Activated naive CD8-positive, alpha-beta T cell treated with anti-CD3 and anti-CD28 coated beads, Interleukin-2, amount 10 ng/mL, durations not matched to agents 7 days and 5 days (primary cell): ENCODE results near the gene UNC45B. TPM values are rescaled to one million over a fixed set of nuclear protein-coding genes. Genes with fewer than 3 reads are reported as not detected.
"Not testable (repeated sequence)": the region's sequence is repeated elsewhere in the genome, so short reads cannot be mapped to it uniquely, and the experiment has no call there.

Experiments used
- ATAC-seq: fragments of 150-1000 bp; cut with Tn5 transposase; one replicate; pipeline ENCODE4 v1.10.0; 2021; ENCODE audit warnings: low read depth, moderate library complexity
- POLR2A ChIA-PET: fragments of 350-600 bp; sonication (Branson Sonifier 250); formaldehyde crosslinking; loops from one replicate; lab custom pipeline; 2021; ENCODE audit warnings: antibody characterized with exemption; lab: Charles Lee
- DNase-seq: peaks from one replicate; pipeline ENCODE4 v3.0.0; 2021
- H3K27ac Mint-ChIP-seq: one replicate; pipeline ENCODE4 v1.8.0; 2022; ENCODE audit warnings: mild to moderate bottlenecking, mixed read lengths
- H3K27me3 Mint-ChIP-seq: one replicate; pipeline ENCODE4 v1.8.0; 2022; ENCODE audit warnings: mild to moderate bottlenecking, moderate library complexity, mixed read lengths
- H3K36me3 Mint-ChIP-seq: one replicate; pipeline ENCODE4 v1.8.0; 2021; ENCODE audit warnings: mild to moderate bottlenecking, mixed read lengths
- H3K4me1 Mint-ChIP-seq: one replicate; pipeline ENCODE4 v1.8.0; 2021; ENCODE audit warnings: mixed read lengths
- H3K4me3 Mint-ChIP-seq: one replicate; pipeline ENCODE4 v1.8.0; 2022; ENCODE audit warnings: mild to moderate bottlenecking, moderate library complexity, mixed read lengths
- H3K9me3 Mint-ChIP-seq: one replicate; pipeline ENCODE4 v1.8.0; 2021; ENCODE audit warnings: mixed read lengths
- total RNA-seq, 2 experiments: library from RNA; stranded (reverse); gene quantifications; one replicate each; pipeline ENCODE4 v1.2.3, GENCODE V29; 2021

The UNC45B gene
- total RNA-seq, 2 experiments from 2014 or later, result 0.14 to 0.20 TPM

- H3K4me1 Mint-ChIP-seq, result peaks cover 2% of the 10 kb centered on the region
- no peaks in the 10 kb centered on the region for H3K9me3 Mint-ChIP-seq
- no peaks in the 10 kb centered on the region for H3K36me3 Mint-ChIP-seq
- ATAC-seq (no peak), DNase-seq (no peak)
- peaks cover 15% of the 10 kb centered on the region for H3K27me3 Mint-ChIP-seq
- POLR2A ChIA-PET, result no interaction called here
- no peak overlapping the region for H3K27ac Mint-ChIP-seq
- no peak overlapping the region for H3K4me3 Mint-ChIP-seq
Measured at GRCh38 chr17:35148144-35148543, 527 bp downstream of the UNC45B start.

- DNase-seq (no peak), ATAC-seq (no peak)
- Mint-ChIP-seq H3K27ac (no peak overlapping the region), H3K4me1 (no peaks in the 10 kb centered on the region), H3K36me3 (no peaks in the 10 kb centered on the region), H3K9me3 (no peaks in the 10 kb centered on the region), H3K4me3 (no peak overlapping the region), H3K27me3 (peaks cover 17% of the 10 kb centered on the region)
- POLR2A ChIA-PET, result no interaction called here
Measured at GRCh38 chr17:35149941-35150340, 2.3 kb downstream of the UNC45B start.

- H3K9me3 Mint-ChIP-seq, DNase-seq, POLR2A ChIA-PET, H3K4me3 Mint-ChIP-seq, H3K36me3 Mint-ChIP-seq, H3K4me1 Mint-ChIP-seq, H3K27ac Mint-ChIP-seq, ATAC-seq: not testable (repeated sequence)
- peaks cover 19% of the 10 kb centered on the region for H3K27me3 Mint-ChIP-seq
Measured at GRCh38 chr17:35151080-35151479, 3.5 kb downstream of the UNC45B start.

- ATAC-seq, result no peak
Measured at GRCh38 chr17:35152421-35153140, 5.0 kb downstream of the UNC45B start.

GRCh38 chr17:35154196-35155165 lies 6.9 kb downstream of the UNC45B start:
- DNase-seq (no peak), ATAC-seq (no peak)
- Mint-ChIP-seq H3K4me1 (peaks cover 4% of the 10 kb centered on the region), H3K27ac (no peak overlapping the region), H3K4me3 (no peak overlapping the region), H3K36me3 (peaks cover 1% of the 10 kb centered on the region), H3K9me3 (no peaks in the 10 kb centered on the region), H3K27me3 (peaks cover 12% of the 10 kb centered on the region)
- POLR2A ChIA-PET, result no interaction called here

More at GRCh38 chr17:35152421-35153140, 5.0 kb downstream of the UNC45B start:
- no peak for DNase-seq
- Mint-ChIP-seq H3K36me3 (no peaks in the 10 kb centered on the region), H3K27ac (no peak overlapping the region), H3K4me1 (peaks cover 1% of the 10 kb centered on the region), H3K27me3 (peaks cover 19% of the 10 kb centered on the region), H3K4me3 (no peak overlapping the region), H3K9me3 (no peaks in the 10 kb centered on the region)
- POLR2A ChIA-PET, result no interaction called here

- DNase-seq (no peak), ATAC-seq (no peak)
- Mint-ChIP-seq H3K9me3 (no peaks in the 10 kb centered on the region), H3K36me3 (peaks cover 1% of the 10 kb centered on the region), H3K27ac (no peak overlapping the region), H3K4me3 (no peak overlapping the region), H3K4me1 (peaks cover 8% of the 10 kb centered on the region), H3K27me3 (peaks cover 12% of the 10 kb centered on the region)
- POLR2A ChIA-PET, result no interaction called here
Measured at GRCh38 chr17:35155246-35155645, 7.6 kb downstream of the UNC45B start.

GRCh38 chr17:35159940-35160339 lies 12.3 kb downstream of the UNC45B start:
- H3K4me1 Mint-ChIP-seq, result peaks cover 32% of the 10 kb centered on the region
- DNase-seq (no peak), ATAC-seq (no peak)
- peaks cover 3% of the 10 kb centered on the region for H3K27me3 Mint-ChIP-seq
- no peak overlapping the region for H3K27ac Mint-ChIP-seq
- POLR2A ChIA-PET, result interaction anchor here (0.9 to 2.3 kb wide), 4 partner anchors 29 to 83 kb away, joined by 3 to 11 read pairs (median 4); partner anchors contain the start of gene SLFN5
- H3K36me3 Mint-ChIP-seq, result peaks cover 7% of the 10 kb centered on the region
- peak overlapping the region; percentile 33 for H3K4me3 Mint-ChIP-seq
- H3K9me3 Mint-ChIP-seq, result no peaks in the 10 kb centered on the region

- Mint-ChIP-seq H3K4me3 (peak overlapping the region; percentile 62), H3K27me3 (no peaks in the 10 kb centered on the region), H3K9me3 (no peaks in the 10 kb centered on the region), H3K4me1 (peaks cover 37% of the 10 kb centered on the region), H3K27ac (peak overlapping the region; percentile 85), H3K36me3 (peaks cover 7% of the 10 kb centered on the region)
- ATAC-seq, result peak; percentile 57
- POLR2A ChIA-PET, result interaction anchor here (0.6 to 2.3 kb wide), 7 partner anchors 14 to 113 kb away, joined by 3 to 11 read pairs (median 3); partner anchors contain the start of gene SLFN5
- no peak for DNase-seq
Measured at GRCh38 chr17:35160354-35161201, 13.0 kb downstream of the UNC45B start.

GRCh38 chr17:35161281-35161761 lies 13.7 kb downstream of the UNC45B start:
- Mint-ChIP-seq H3K36me3 (peaks cover 7% of the 10 kb centered on the region), H3K27ac (peak overlapping the region; percentile 85), H3K9me3 (no peaks in the 10 kb centered on the region), H3K4me1 (peaks cover 36% of the 10 kb centered on the region), H3K4me3 (peak overlapping the region; percentile 62), H3K27me3 (no peaks in the 10 kb centered on the region)
- POLR2A ChIA-PET, result interaction anchor here (0.6 to 2.3 kb wide), 6 partner anchors 14 to 114 kb away, joined by 3 to 11 read pairs (median 4); partner anchors contain the start of gene SLFN5
- DNase-seq, result no peak
- peak; percentile 84 for ATAC-seq

GRCh38 chr17:35162755-35163154 lies 15.1 kb downstream of the UNC45B start:
- ATAC-seq (no peak), DNase-seq (no peak)
- peaks cover 7% of the 10 kb centered on the region for H3K36me3 Mint-ChIP-seq
- H3K9me3 Mint-ChIP-seq, result no peaks in the 10 kb centered on the region
- POLR2A ChIA-PET, result interaction anchor here (1.9 kb wide), 1 partner anchor 80 kb away, joined by 5 read pairs; the partner anchor contains the start of gene SLFN5
- no peak overlapping the region for H3K27ac Mint-ChIP-seq
- peaks cover 36% of the 10 kb centered on the region for H3K4me1 Mint-ChIP-seq
- no peak overlapping the region for H3K4me3 Mint-ChIP-seq
- H3K27me3 Mint-ChIP-seq, result no peaks in the 10 kb centered on the region

- peaks cover 33% of the 10 kb centered on the region for H3K4me1 Mint-ChIP-seq
- no peak overlapping the region for H3K4me3 Mint-ChIP-seq
- H3K27ac Mint-ChIP-seq, result no peak overlapping the region
- no peaks in the 10 kb centered on the region for H3K27me3 Mint-ChIP-seq
- DNase-seq (no peak), ATAC-seq (no peak)
- POLR2A ChIA-PET, result interaction anchor here (1.9 kb wide), 1 partner anchor 79 kb away, joined by 5 read pairs; the partner anchor contains the start of gene SLFN5
- H3K36me3 Mint-ChIP-seq, result peaks cover 6% of the 10 kb centered on the region
- no peaks in the 10 kb centered on the region for H3K9me3 Mint-ChIP-seq
Measured at GRCh38 chr17:35163886-35164285, 16.3 kb downstream of the UNC45B start.

- no peak for DNase-seq
- H3K27ac Mint-ChIP-seq, result no peak overlapping the region
- H3K36me3 Mint-ChIP-seq, result peaks cover 6% of the 10 kb centered on the region
- H3K27me3 Mint-ChIP-seq, result no peaks in the 10 kb centered on the region
- POLR2A ChIA-PET, result interaction anchor here (0.8 kb wide), 1 partner anchor 77 kb away, joined by 3 read pairs; no protein-coding TSS in a partner anchor
- ATAC-seq, result no peak
- H3K9me3 Mint-ChIP-seq, result no peaks in the 10 kb centered on the region
- H3K4me1 Mint-ChIP-seq, result peaks cover 33% of the 10 kb centered on the region
- H3K4me3 Mint-ChIP-seq, result no peak overlapping the region
Measured at GRCh38 chr17:35164716-35165115, 17.1 kb downstream of the UNC45B start.
